GM12872 (cell line): Measurements from ENCODE around the gene KRTAP12-4.

Experiments used
- TF ChIP-seq, protein P1 (sequence below): IDR thresholded peaks from 3 replicates; pipeline ENCODE4 v1.5.1; 2011; ENCODE audit warnings: low read depth, mild to moderate bottlenecking, low read length, moderate library complexity; ENCODE audit not compliant: insufficient read depth

Gene KRTAP12-4

DNA sequence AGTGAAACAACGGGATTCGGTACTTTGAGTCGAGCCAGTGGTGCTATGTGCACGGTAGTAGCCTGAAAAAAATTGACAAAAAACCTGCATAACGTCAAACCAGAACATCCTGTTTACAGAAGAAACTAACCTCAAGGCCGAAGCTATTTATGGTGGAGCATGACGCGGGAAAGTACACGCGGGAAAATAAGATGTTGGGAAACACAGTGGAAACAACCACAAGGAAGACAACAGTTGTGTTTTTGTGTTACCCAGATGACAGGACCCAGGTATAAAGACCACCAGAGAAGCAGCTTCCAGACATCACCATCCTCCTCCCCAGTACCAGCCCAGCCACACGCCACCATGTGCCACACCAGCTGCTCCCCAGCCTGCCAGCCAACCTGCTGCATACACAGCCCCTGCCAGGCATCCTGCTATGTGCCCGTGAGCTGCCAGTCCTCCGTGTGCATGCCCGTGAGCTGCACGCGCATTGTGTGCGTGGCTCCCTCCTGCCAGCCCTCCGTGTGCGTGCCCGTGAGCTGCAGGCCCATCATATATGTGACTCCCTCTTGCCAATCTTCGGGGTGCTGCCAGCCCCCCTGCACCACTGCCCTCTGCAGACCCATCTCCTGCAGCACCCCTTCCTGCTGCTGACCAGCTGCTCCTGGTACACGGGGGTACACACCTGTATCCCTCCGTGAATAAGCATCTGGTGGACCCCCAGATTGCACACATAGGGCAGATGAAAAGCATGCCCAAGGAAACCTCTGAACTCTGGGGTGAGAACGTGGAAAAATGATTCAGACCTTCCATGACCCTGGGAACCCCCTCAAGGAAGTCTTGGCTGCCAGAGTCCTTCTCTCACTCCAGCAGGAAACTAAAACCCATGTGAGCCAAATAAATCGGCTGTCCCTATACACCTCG, 3.4 kb upstream of the KRTAP12-4 start, which contains the start of gene KRTAP12-3:
KRTAP12-3 (plus strand) TSS at position 298 of the 906 bp plus-strand sequence; CDS start at position 346, 48 bp downstream.
- TF ChIP-seq, protein P1, sequence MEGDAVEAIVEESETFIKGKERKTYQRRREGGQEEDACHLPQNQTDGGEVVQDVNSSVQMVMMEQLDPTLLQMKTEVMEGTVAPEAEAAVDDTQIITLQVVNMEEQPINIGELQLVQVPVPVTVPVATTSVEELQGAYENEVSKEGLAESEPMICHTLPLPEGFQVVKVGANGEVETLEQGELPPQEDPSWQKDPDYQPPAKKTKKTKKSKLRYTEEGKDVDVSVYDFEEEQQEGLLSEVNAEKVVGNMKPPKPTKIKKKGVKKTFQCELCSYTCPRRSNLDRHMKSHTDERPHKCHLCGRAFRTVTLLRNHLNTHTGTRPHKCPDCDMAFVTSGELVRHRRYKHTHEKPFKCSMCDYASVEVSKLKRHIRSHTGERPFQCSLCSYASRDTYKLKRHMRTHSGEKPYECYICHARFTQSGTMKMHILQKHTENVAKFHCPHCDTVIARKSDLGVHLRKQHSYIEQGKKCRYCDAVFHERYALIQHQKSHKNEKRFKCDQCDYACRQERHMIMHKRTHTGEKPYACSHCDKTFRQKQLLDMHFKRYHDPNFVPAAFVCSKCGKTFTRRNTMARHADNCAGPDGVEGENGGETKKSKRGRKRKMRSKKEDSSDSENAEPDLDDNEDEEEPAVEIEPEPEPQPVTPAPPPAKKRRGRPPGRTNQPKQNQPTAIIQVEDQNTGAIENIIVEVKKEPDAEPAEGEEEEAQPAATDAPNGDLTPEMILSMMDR = no peak

GRCh38 chr21:44656868-44657267, 2.4 kb upstream of the KRTAP12-4 start:
- TF ChIP-seq, protein P1 = no peak

GRCh38 chr21:44653656-44654575, 543 bp downstream of the KRTAP12-4 start:
- TF ChIP-seq, protein P1 = no peak

DNA sequence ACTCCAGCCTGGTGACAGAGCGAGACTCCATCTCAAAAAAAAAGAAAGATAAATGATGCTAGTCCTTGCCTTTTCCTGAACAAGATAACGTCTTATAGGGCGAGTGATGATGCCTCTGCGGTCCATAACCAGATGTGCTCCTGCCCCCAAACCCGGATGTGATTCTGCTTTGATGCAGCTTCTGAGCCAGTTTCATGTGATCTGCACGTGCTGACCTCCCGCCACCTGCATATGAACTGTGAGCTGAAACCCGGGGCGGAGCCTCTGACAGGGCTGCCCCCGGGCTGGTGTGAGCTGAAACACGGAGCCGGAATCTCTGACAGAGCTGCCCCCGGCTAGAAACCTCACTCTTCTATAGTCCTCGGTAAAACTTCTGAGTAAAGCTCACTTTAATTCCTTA, 1.3 kb downstream of the KRTAP12-4 start:
- TF ChIP-seq, protein P1 = no peak

GRCh38 chr21:44650973-44651675, 3.3 kb downstream of the KRTAP12-4 start:
- TF ChIP-seq, protein P1 = no peak

DNA sequence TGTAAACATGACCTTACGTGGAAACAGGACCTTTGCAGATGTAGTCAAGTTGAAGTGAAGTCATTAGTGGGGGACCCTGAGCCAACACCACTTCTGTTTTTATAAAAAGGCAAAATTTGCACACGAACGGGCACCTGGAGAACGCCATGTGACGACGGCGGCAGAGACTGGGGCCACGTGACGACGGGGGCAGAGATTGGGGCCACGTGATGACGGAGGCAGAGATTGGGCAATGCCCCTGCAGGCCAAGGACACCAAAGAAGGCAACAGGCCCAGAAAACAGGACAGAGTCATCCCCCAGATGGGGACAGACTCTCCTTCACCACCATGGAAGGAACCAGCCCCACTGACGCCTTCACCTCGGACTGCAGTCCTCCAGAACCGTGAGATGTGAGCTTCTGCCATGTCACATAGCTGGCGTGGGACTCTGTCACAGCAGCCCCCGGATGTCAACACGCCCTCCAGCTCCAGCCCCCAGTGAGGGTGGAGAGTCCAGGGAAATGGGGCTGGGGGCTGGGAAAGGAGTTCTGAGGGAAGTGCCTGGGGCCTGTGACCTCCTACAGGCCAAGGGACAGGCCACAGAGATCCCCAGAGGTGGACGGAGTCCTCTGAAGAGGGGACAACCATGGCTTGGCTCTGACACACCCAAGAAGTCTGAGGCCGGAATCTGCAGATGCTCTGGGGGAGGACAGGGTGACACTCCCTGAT, 4.0 kb downstream of the KRTAP12-4 start:
- TF ChIP-seq, protein P1 = no peak
